Breast epithelium (tissue), 4 donors: ENCODE results near the gene SYT11. TPM values are rescaled to one million over a fixed set of nuclear protein-coding genes. Genes with fewer than 3 reads are reported as not detected.
A peak's percentile ranks its signal among the peaks of the same experiment; 100 is the strongest.

Experiments used
- DNase-seq, 2 donors: peaks; one replicate each; pipeline ENCODE4 v3.0.0-alpha.2; 2019; ENCODE audit warnings: low spot score in 2 of 2
- H3K27ac ChIP-seq, 2 donors: fragments of 200-600 bp; sonication (generic) in 1 of 2; one replicate each; pipeline ENCODE4 v1.5.1; 2016 to 2019; ENCODE audit warnings: mild to moderate bottlenecking in 1 of 2
- H3K27me3 ChIP-seq, 2 donors: fragments of 200-600 bp; sonication (generic) in 1 of 2; one replicate each; pipeline versions ENCODE4 v1.5.1 to v1.6.0; 2017 to 2019; ENCODE audit warnings: control low read depth in 1 of 2, mild to moderate bottlenecking in 1 of 2
- H3K36me3 ChIP-seq: fragments of 200-600 bp; one replicate; pipeline ENCODE4 v1.5.1; 2019
- H3K4me1 ChIP-seq, 2 donors: fragments of 200-600 bp; sonication (generic); one replicate each; pipeline ENCODE4 v1.5.1; 2016 to 2019; ENCODE audit warnings: control low read depth in 1 of 2
- H3K4me3 ChIP-seq, 3 donors: fragments of 200-600 bp; sonication (generic); 1 replicate in 2 of 3; 2 replicates in 1 of 3; pipeline ENCODE4 v1.5.1; 2016 to 2019; ENCODE audit warnings: mild to moderate bottlenecking in 3 of 3, moderate library complexity in 2 of 3
- H3K9me3 ChIP-seq, 2 donors: fragments of 200-600 bp; sonication (generic) in 1 of 2; one replicate each; pipeline ENCODE4 v1.5.1; 2016 to 2019; ENCODE audit warnings: control low read depth in 1 of 2
- CTCF ChIP-seq, 3 donors: fragments of 450-650 bp; IDR thresholded peaks; one replicate each; pipeline ENCODE4 v1.5.1; 2016 to 2017; ENCODE audit warnings: antibody characterized with exemption in 3 of 3, mild to moderate bottlenecking in 3 of 3, moderate library complexity in 3 of 3
- POLR2A ChIP-seq: fragments of 450-650 bp; IDR thresholded peaks from one replicate; pipeline ENCODE4 v1.6.1; 2016; ENCODE audit warnings: antibody characterized with exemption, mild to moderate bottlenecking, moderate library complexity
- POLR2AphosphoS5 ChIP-seq, 3 donors: sonication (generic); formaldehyde crosslinking; IDR thresholded peaks; one replicate each; pipeline ENCODE4 v1.6.1; 2017; ENCODE audit warnings: antibody characterized with exemption in 3 of 3
- intact Hi-C: fragments of 100-400 bp; cut with DNase I; formaldehyde crosslinking; loops from one replicate; pipeline ENCODE4 v1.15.1; 2023; ENCODE audit warnings: low total_unique reads
- total RNA-seq, 3 donors: library from RNA; depleted of rRNA; stranded (reverse); fragments of >200 nt; gene quantifications; one replicate each; pipeline ENCODE4 v1.1.0, GENCODE V29; 2016

The SYT11 gene
- total RNA-seq, 3 donors from 2014 or later: 4.5 to 8.2 (median 5.0) TPM

- DNase-seq: no peak
- Histone ChIP-seq H3K36me3 (no peaks in the 10 kb centered on the region), H3K4me1 (peaks cover 0 to 6% of the 10 kb centered on the region in 2 donors), H3K4me3 (no peak overlapping the region), H3K9me3 (no peaks in the 10 kb centered on the region), H3K27me3 (no peaks in the 10 kb centered on the region), H3K27ac (peak overlapping the region; percentile 7 to 35)
- intact Hi-C loops: no loop called here
- TF ChIP-seq POLR2AphosphoS5 (IDR thresholded peaks at IDR 0.05): no peak
- TF ChIP-seq POLR2A: no peak
- no peak for TF ChIP-seq CTCF (IDR thresholded peaks at IDR 0.05)
Measured at GRCh38 chr1:155884031-155884960, 24.9 kb downstream of the SYT11 start.

GRCh38 chr1:155884982-155885381 is 25.6 kb downstream of the SYT11 start:
- H3K27me3 ChIP-seq: no peaks in the 10 kb centered on the region
- H3K4me1 ChIP-seq: peaks cover 0 to 6% of the 10 kb centered on the region in 2 donors
- no peak overlapping the region for H3K4me3 ChIP-seq
- no peak for DNase-seq
- H3K9me3 ChIP-seq: no peaks in the 10 kb centered on the region
- intact Hi-C loops: no loop called here
- no peaks in the 10 kb centered on the region for H3K36me3 ChIP-seq
- no peak for TF ChIP-seq CTCF (IDR thresholded peaks at IDR 0.05)
- no peak for TF ChIP-seq POLR2AphosphoS5 (IDR thresholded peaks at IDR 0.05)
- no peak for TF ChIP-seq POLR2A
- H3K27ac ChIP-seq: no peak overlapping the region

GRCh38 chr1:155888481-155888880 is 29.1 kb downstream of the SYT11 start:
- TF ChIP-seq CTCF (IDR thresholded peaks at IDR 0.05): no peak
- TF ChIP-seq POLR2A: no peak
- TF ChIP-seq POLR2AphosphoS5 (IDR thresholded peaks at IDR 0.05): no peak
- Histone ChIP-seq H3K36me3 (no peaks in the 10 kb centered on the region), H3K27me3 (no peaks in the 10 kb centered on the region)

GRCh38 chr1:155889566-155889965 is 30.2 kb downstream of the SYT11 start:
- Histone ChIP-seq H3K4me1 (peaks cover 0 to 3% of the 10 kb centered on the region in 2 donors), H3K36me3 (no peaks in the 10 kb centered on the region), H3K27me3 (no peaks in the 10 kb centered on the region), H3K9me3 (no peaks in the 10 kb centered on the region), H3K27ac (no peak overlapping the region), H3K4me3 (no peak overlapping the region)
- no peak for DNase-seq
- TF ChIP-seq CTCF (IDR thresholded peaks at IDR 0.05) (no peak), POLR2A (no peak), POLR2AphosphoS5 (IDR thresholded peaks at IDR 0.05) (no peak)
- intact Hi-C loops: no loop called here

More at GRCh38 chr1:155888481-155888880, 29.1 kb downstream of the SYT11 start:
- intact Hi-C loops: no loop called here
- DNase-seq: no peak
- peaks cover 0 to 6% of the 10 kb centered on the region in 2 donors for H3K4me1 ChIP-seq
- H3K4me3 ChIP-seq: no peak overlapping the region
- H3K9me3 ChIP-seq: no peaks in the 10 kb centered on the region
- no peak overlapping the region for H3K27ac ChIP-seq

GRCh38 chr1:155890251-155890650 is 30.9 kb downstream of the SYT11 start:
- Histone ChIP-seq H3K4me3 (no peak overlapping the region), H3K4me1 (no peaks in the 10 kb centered on the region), H3K27me3 (no peaks in the 10 kb centered on the region), H3K27ac (no peak overlapping the region), H3K36me3 (no peaks in the 10 kb centered on the region), H3K9me3 (no peaks in the 10 kb centered on the region)
- intact Hi-C loops: no loop called here
- TF ChIP-seq CTCF (IDR thresholded peaks at IDR 0.05) (no peak), POLR2AphosphoS5 (IDR thresholded peaks at IDR 0.05) (no peak), POLR2A (no peak)
- no peak for DNase-seq
